ENCODE data around the gene C1QBP.

C1QBP gene

GRCh38 chr17:5419959-5420653 is 18.8 kb downstream of the C1QBP start, which contains the start of gene RPAIN:
TSS of gene RPAIN (plus strand) at chr17:5420182. CDS start at chr17:5420211, 29 bp downstream.
- Mint-ChIP-seq H3K27me3 (no peaks in the 10 kb centered on the region), H3K9me3 (no peaks in the 10 kb centered on the region), H3K27ac (peak within 1 kb of the TSS; percentile 98), H3K36me3 (peaks cover 10% of the 10 kb centered on the region), H3K4me3 (peak within 1 kb of the TSS; percentile 98), H3K4me1 (peaks cover 21% of the 10 kb centered on the region)
- DNase-seq (ENCODE audit: low spot score in 2 of 2), result peak in 1 of 2 donors; percentile 78
- peak; percentile 61 for ATAC-seq (ENCODE audit: low read depth)

- Mint-ChIP-seq H3K27me3 (no peaks in the 10 kb centered on the region), H3K9me3 (no peaks in the 10 kb centered on the region), H3K27ac (peak within 1 kb of the TSS; percentile 98), H3K4me3 (peak within 1 kb of the TSS; percentile 98), H3K36me3 (peaks cover 10% of the 10 kb centered on the region), H3K4me1 (peaks cover 21% of the 10 kb centered on the region)
- peak; percentile 79 for ATAC-seq (ENCODE audit: low read depth)
- DNase-seq (ENCODE audit: low spot score in 2 of 2), result peak; percentile 88 to 94
Measured at GRCh38 chr17:5419356-5419958, 19.5 kb downstream of the C1QBP start, which contains the start of gene NUP88. TSS of gene NUP88 (minus strand) at chr17:5419662. CDS start at chr17:5419650, 12 bp downstream.

- Mint-ChIP-seq H3K4me3 (peak overlapping the region; percentile 98), H3K36me3 (peaks cover 10% of the 10 kb centered on the region), H3K27ac (peak overlapping the region; percentile 98), H3K9me3 (no peaks in the 10 kb centered on the region), H3K4me1 (peaks cover 21% of the 10 kb centered on the region), H3K27me3 (no peaks in the 10 kb centered on the region)
- DNase-seq (ENCODE audit: low spot score in 2 of 2) (peak in 1 of 2 donors; percentile 78), ATAC-seq (ENCODE audit: low read depth) (peak; percentile 62)
Measured at GRCh38 chr17:5418858-5419355, 20.0 kb downstream of the C1QBP start.

GRCh38 chr17:5416901-5417300 is 22.1 kb downstream of the C1QBP start:
- H3K27me3 Mint-ChIP-seq, result no peaks in the 10 kb centered on the region
- H3K4me1 Mint-ChIP-seq, result peaks cover 31% of the 10 kb centered on the region
- DNase-seq (ENCODE audit: low spot score in 2 of 2), result no peak
- H3K9me3 Mint-ChIP-seq, result no peaks in the 10 kb centered on the region
- H3K36me3 Mint-ChIP-seq, result peaks cover 23% of the 10 kb centered on the region
- no peak for ATAC-seq (ENCODE audit: low read depth)
- H3K27ac Mint-ChIP-seq, result peak overlapping the region; percentile 98
- H3K4me3 Mint-ChIP-seq, result peak overlapping the region; percentile 68

DNA sequence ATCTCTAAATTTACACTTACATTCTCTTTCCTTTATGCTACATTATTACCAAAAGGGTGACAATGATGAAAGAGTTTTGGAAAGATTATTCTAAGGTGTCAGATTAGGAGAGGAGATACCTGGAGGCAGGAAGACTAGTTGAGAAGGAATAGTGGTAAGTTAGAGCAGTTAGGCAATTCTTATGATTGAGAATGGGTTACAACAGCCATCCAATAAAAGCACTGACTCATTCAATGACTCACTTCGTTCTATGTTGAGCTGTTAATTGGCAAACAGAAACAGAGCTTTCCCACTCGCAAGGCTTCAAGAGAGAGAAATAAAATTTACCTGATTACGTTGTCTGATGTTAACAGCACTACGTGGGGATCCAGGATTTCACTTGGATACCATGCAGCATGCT is 25.3 kb downstream of the C1QBP start:
- no peak for DNase-seq (ENCODE audit: low spot score in 2 of 2)
- H3K4me1 Mint-ChIP-seq, result peaks cover 32% of the 10 kb centered on the region

DNA sequence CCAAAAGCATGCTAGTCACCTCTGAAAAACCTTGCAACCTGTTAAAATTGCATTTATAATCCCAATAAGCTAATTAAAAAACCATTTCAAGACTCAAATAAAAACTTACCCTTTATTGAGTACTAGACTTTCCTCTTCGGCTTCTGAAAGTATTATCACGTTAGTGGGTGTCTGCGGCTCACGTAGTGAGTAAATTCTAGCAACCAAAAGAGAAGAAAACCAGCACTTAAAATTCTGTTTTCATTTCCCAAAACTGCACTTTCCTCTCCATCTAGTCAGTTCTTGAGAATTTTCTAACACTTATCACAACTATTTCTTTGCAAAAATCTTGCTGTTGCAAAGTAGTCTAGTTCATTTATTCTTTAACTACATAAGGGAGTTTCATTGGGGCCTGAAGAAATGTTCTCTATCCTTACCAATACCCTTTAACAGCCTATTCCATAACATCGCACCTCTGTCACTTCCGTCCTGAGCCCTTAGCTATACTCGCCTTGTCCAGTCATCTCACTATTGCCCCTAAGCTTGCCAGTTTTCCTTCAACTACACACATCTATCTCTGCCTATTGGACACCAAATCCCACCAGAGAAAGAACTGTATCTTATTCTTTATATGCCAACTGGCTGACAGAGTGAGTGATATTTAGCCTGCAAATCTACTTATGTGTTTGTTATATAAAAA is 28.2 kb downstream of the C1QBP start:
- H3K36me3 Mint-ChIP-seq, result peaks cover 35% of the 10 kb centered on the region
- ATAC-seq (ENCODE audit: low read depth), result no peak

More for the DNA sequence above, 25.3 kb downstream of the C1QBP start:
- Mint-ChIP-seq H3K27me3 (no peaks in the 10 kb centered on the region), H3K4me3 (no peak overlapping the region), H3K9me3 (no peaks in the 10 kb centered on the region), H3K27ac (no peak overlapping the region), H3K36me3 (peaks cover 36% of the 10 kb centered on the region)
- ATAC-seq (ENCODE audit: low read depth), result no peak

GRCh38 chr17:5408186-5408585 is 30.8 kb downstream of the C1QBP start:
- ATAC-seq (ENCODE audit: low read depth) (no peak), DNase-seq (ENCODE audit: low spot score in 2 of 2) (no peak)
- no peak overlapping the region for H3K27ac Mint-ChIP-seq
- no peaks in the 10 kb centered on the region for H3K27me3 Mint-ChIP-seq
- peaks cover 36% of the 10 kb centered on the region for H3K36me3 Mint-ChIP-seq
- H3K4me3 Mint-ChIP-seq, result no peak overlapping the region
- no peaks in the 10 kb centered on the region for H3K9me3 Mint-ChIP-seq
- H3K4me1 Mint-ChIP-seq, result peaks cover 23% of the 10 kb centered on the region

More for the DNA sequence above, 28.2 kb downstream of the C1QBP start:
- H3K4me3 Mint-ChIP-seq, result no peak overlapping the region
- no peaks in the 10 kb centered on the region for H3K27me3 Mint-ChIP-seq
- H3K9me3 Mint-ChIP-seq, result no peaks in the 10 kb centered on the region
- peak overlapping the region; percentile 67 for H3K27ac Mint-ChIP-seq
- peaks cover 29% of the 10 kb centered on the region for H3K4me1 Mint-ChIP-seq
- no peak for DNase-seq (ENCODE audit: low spot score in 2 of 2)

- no peak overlapping the region for H3K27ac Mint-ChIP-seq
- peaks cover 6% of the 10 kb centered on the region for H3K4me1 Mint-ChIP-seq
- no peak for DNase-seq (ENCODE audit: low spot score in 2 of 2)
- ATAC-seq (ENCODE audit: low read depth), result no peak
- H3K9me3 Mint-ChIP-seq, result no peaks in the 10 kb centered on the region
- no peak overlapping the region for H3K4me3 Mint-ChIP-seq
- peaks cover 20% of the 10 kb centered on the region for H3K36me3 Mint-ChIP-seq
- H3K27me3 Mint-ChIP-seq, result no peaks in the 10 kb centered on the region
Measured at GRCh38 chr17:5405400-5405799, 33.6 kb downstream of the C1QBP start.

- H3K36me3 Mint-ChIP-seq, result peaks cover 19% of the 10 kb centered on the region
- H3K27me3 Mint-ChIP-seq, result no peaks in the 10 kb centered on the region
- ATAC-seq (ENCODE audit: low read depth), result no peak
- H3K4me3 Mint-ChIP-seq, result no peak overlapping the region
- no peak overlapping the region for H3K27ac Mint-ChIP-seq
- no peaks in the 10 kb centered on the region for H3K9me3 Mint-ChIP-seq
- no peak for DNase-seq (ENCODE audit: low spot score in 2 of 2)
- H3K4me1 Mint-ChIP-seq, result no peaks in the 10 kb centered on the region
Measured at GRCh38 chr17:5399767-5400166, 39.2 kb downstream of the C1QBP start.

GRCh38 chr17:5396612-5397011 is 42.3 kb downstream of the C1QBP start:
- Mint-ChIP-seq H3K27ac (no peak overlapping the region), H3K4me3 (no peak overlapping the region), H3K9me3 (no peaks in the 10 kb centered on the region), H3K27me3 (no peaks in the 10 kb centered on the region), H3K4me1 (no peaks in the 10 kb centered on the region), H3K36me3 (peaks cover 31% of the 10 kb centered on the region)
- ATAC-seq (ENCODE audit: low read depth), result peak; percentile 3
- DNase-seq (ENCODE audit: low spot score in 2 of 2), result no peak

- H3K4me1 Mint-ChIP-seq, result no peaks in the 10 kb centered on the region
- H3K9me3 Mint-ChIP-seq, result no peaks in the 10 kb centered on the region
- no peak overlapping the region for H3K4me3 Mint-ChIP-seq
- H3K27ac Mint-ChIP-seq, result no peak overlapping the region
- DNase-seq (ENCODE audit: low spot score in 2 of 2) (no peak), ATAC-seq (ENCODE audit: low read depth) (no peak)
- peaks cover 39% of the 10 kb centered on the region for H3K36me3 Mint-ChIP-seq
- no peaks in the 10 kb centered on the region for H3K27me3 Mint-ChIP-seq
Measured at GRCh38 chr17:5391678-5392077, 47.3 kb downstream of the C1QBP start.
